ENCODE measurements around the gene LPCAT1.

- TF ChIP-seq CTCF (IDR thresholded peaks at IDR 0.05 in 2 of 3, conservative IDR thresholded peaks at IDR 0.05 in 1 of 3; ENCODE audit: control insufficient read depth in 2 of 3, extremely low read depth in 1 of 3, insufficient read depth in 1 of 3, low read depth in 3 of 3, low read length in 3 of 3) (no peak), USF2 (IDR thresholded peaks at IDR 0.05; ENCODE audit: borderline replicate concordance, low read depth, low read length) (no peak), EZH2 (IDR thresholded peaks at IDR 0.05; ENCODE audit: borderline replicate concordance, control insufficient read depth, low read depth, low read length) (no peak), TAF1 (IDR thresholded peaks at IDR 0.05; ENCODE audit: borderline replicate concordance, low read depth, low read length) (no peak), SIN3A (IDR thresholded peaks at IDR 0.05; ENCODE audit: low read depth, low read length) (no peak), NFYB (IDR thresholded peaks at IDR 0.05; ENCODE audit: insufficient read depth, low read depth, low read length) (no peak), POU2F2 (IDR thresholded peaks at IDR 0.05; ENCODE audit: borderline replicate concordance, low read depth, low read length) (no peak), WRNIP1 (IDR thresholded peaks at IDR 0.05; ENCODE audit: borderline replicate concordance, low read depth, low read length) (no peak), EP300 (IDR thresholded peaks at IDR 0.05; ENCODE audit: borderline replicate concordance in 1 of 2, control insufficient read depth in 1 of 2, low read depth in 2 of 2, low read length in 2 of 2) (no peak)
Observed at GRCh38 chr5:1471240-1471853, 52.4 kb downstream of the LPCAT1 start.
